GM10847 (cell line): ENCODE measurements around the gene HOXD8.

Experiments used
- POLR2A ChIP-seq: IDR thresholded peaks from 2 replicates; pipeline ENCODE4 v1.6.1; 2011; ENCODE audit not compliant: insufficient read length; ENCODE audit errors: extremely low read depth

HOXD8 gene

DNA sequence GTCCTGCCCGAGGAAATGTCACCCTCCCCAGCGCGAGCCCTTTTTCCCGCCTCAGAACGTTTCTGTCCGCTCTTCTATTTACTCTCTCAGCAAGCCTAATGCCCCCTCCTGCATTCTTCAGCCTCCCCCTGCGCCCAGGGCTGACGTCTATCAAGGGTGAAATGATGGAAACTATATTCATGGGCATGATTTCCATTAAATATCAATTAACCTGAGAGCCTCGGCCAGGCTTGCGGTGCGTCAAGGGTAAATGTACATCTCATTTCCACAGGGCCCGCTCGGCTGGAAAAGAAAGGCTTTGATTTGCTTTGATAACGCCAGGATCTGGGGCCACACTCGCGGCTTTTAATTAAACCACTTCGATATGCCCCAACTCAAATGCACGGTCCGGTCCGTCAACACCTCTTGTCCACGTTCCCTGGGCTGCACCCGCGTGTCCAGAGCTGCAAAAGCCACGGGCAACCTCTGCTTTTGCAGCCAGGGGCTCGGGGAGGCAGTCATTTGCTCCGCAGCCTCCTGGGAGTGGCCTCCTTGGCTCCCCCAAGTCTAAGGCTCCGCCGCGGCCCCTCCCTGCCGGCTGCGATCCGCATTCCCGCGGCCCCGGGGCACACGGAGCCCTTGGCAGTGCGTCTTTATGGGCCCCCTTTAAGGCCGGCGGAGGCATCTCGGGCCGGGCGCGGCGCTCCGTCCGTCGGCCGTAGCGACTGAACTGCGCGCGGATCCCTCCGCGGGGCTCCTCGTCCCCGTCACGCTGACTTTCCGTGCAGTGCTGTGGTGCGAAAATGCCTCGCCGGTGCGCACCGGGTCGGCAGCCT is at the start of gene HOXD8:
TSS of gene HOXD8 (plus strand) at position 724 of the 815 bp plus-strand sequence. CDS start 662 bp downstream, outside the sequence.
- no peak for TF ChIP-seq POLR2A

DNA sequence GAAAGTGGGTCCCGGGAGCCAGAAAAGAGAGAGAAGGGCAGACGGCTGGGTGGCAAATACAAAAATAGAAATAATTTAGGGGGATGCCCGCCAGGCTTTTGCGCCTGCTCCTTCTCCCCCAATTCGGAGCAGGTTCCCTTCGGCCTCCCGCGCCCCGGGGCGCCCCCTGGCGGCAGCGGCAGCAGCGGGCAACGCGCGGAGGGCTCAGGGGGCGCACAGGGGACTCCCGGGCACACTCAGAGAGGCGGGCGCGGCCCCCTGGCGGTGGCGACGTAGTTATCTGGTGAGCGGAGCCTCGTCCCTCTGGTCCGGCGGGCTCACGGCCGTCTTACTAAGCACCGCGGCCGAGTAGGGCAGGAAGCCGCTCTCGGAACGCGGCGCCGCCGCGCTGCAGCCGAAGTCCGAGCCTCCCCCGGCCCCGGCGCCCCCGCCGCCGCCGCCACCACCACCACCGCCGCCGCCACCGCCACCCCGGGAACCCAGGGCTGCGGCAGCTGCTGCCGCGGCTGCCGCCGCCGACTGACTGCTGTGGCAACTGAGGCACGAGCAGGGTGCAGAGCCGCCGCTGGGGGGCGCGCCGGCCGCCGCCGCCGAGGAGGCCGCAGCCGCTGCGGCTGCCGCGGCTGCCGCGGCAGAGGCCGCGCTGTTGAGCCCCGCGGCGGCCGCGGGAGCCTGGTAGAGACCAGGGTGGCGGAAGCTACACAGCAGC is 49.5 kb upstream of the HOXD8 start:
- TF ChIP-seq POLR2A: no peak

DNA sequence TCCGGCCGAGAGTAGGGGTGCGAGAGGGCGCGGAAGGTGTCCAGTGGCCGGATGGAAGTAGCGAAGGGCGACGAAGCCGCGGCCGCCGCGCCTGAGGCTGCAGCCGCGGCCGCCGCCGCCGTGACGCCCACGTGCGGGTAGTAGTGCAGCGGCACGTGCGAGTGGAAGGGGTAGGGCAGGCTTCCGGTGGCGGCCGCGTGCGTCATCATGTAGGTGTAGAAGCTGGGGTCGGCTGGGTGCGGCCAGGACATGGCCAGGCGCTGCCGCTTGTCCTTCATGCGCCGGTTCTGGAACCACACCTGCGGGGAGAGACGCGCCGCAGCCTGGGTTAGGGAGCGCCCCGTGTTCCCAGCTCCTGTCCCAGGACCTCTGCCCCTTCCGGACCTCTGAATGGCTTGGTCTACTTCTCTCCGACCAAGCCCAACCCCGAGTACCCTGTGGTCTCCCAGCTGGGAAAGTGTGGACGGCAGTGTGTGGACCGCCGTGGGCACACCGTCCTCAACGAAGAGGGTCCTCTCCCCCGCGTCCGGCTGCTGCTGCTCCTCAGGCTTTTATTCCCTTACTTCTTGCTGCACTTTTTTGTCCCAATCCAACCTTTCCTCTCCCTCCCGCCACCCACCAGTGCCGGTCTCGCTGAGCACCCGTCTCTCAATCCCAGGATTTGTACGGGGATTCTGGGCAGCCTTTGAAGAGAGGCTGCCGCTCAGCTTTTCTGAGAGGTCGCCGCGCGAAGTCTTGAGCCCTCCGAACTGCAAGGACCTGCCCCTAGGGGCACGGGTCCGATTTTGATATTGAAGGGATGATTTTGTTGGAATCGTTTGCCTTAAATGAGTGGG is 48.7 kb upstream of the HOXD8 start:
- TF ChIP-seq POLR2A: no peak

DNA sequence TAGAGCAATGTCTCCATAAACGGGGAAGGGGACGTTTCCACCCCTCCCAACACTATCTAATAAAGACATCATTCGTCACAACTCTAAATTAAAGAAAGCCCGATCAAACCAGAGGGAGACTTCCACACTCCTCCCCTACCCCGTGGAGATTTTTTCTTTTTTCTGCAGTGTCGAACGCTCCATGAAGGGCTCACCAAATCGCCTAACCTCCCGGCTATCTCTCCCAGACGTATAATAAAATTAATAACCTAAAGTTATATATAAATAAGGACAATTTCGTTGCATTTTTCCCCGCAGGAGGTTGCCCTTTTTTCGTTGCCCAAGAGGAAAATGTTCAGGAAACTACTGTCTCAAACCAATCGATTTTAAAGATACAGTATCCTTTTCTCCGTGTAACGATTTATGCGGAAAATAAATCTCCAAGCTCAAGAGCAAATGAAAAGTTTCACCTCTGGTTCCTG is 48.1 kb upstream of the HOXD8 start:
- TF ChIP-seq POLR2A: no peak

DNA sequence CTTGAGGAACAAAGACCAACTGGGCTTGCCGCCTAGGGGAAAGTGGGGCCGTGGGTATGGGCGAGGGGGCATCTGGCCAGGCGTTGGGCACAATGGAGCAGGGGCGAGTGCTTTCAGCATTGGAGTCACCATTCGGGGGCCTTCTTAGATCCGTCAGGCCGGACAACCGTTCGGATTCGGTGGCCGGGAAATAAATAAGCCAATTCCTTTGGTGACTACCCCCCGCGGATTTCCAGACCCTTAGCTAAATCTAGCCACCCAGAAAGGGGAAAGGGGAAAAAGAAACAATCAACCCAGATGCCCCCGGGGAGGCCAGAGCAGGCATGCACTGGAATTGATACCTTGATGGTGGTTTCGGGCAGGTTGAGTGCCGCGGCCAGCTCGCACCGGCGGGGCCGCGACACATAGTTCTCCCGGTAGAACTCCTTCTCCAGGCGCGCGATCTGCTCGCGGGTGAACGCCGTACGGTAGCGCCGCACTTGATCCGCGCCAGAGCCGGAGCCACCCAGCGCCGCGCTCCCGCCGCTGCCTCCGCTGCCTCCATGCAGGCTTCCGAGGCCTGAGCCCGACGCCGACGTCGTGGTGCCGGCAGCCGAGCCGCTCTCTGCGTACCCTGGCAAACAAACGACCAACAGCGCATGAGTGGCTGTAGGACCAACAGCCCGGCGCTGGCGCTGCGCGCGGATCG is 47.5 kb upstream of the HOXD8 start:
- no peak for TF ChIP-seq POLR2A

DNA sequence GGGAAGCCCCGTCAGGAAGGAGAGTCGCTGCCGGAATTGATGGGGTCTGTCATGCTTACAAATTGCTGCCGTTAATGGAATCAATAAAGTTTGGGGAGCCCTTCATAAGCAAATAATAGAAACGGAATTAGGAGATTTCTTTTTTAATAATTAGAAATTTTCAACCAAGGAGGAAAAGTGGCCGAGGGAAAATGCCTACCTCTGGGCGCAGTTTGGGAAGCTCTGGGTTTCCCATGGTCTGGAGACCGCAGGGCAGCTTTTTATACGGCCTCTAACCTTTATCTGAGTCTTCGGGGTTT is 47.0 kb upstream of the HOXD8 start:
- TF ChIP-seq POLR2A: no peak

DNA sequence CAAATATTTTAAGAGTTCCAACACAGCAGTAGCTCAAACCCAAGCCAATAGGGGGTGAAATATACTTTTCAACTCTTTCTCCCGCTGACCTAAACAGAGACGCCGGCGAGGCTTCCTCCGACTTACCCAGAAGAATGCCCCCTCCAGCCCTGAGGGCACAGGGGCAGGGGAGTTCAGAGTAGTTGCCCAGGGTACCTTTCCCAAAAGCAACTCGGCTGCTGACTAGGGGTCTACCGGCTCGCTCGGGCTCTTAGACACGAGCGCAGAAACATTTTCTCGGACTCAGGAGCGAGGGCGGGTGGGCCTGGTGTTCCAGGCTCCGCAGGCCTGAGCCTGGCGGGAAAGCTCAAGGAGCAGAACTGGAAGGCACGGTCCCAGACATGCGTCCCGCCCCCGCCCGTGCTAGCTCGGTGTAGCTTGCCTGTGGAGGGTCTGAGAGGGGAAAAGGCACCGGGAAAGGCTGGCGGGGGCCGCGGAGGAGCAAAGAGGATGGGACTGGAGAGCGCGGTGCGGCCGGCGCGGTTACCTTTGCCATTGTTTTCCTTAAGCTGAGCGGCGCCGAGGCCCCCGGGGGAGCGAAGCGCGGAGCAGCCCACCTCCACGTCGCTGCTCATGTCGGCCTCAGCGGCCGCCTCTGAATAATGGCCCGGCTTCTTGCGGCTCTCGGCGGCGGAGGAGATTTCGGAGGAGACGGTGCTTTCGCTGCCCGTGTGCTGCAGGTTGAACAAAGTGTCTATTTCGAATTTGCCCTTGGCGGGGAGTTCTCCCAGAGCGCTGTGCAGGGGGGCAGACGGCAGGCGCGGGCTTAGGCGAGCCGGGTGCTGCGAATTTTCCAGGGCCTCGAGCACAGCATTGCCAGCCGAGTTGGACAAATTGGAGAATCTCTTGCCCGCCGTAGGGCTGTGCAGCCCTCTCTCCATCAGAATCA is 46.4 kb upstream of the HOXD8 start:
- no peak for TF ChIP-seq POLR2A

DNA sequence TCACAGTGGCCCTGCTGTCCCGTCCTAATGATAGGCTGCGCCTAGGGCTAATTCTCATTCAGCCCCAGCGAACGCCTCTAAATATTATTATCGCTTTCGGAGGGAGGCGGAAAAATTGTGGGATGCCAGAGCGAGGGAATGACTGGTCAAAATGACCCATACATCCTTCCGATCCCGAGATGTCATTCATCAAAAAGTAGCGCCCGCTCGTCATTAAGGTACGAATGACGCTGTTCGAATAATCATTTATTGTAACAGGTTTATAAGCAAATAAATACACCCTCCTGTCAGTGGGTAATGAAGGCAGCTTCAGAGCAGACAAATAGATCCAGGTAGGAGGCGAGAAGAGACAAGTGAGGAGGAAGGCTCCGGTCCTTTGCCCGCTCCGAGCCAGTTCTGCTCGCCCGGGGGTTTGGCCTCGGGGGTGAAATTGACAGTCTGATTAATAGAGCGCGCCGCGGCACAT is 45.7 kb upstream of the HOXD8 start, which contains the start of gene EVX2:
TSS of gene EVX2 (minus strand) at position 167 of the 466 bp plus-strand sequence. CDS start 186 bp downstream, outside the sequence.
- TF ChIP-seq POLR2A: no peak

DNA sequence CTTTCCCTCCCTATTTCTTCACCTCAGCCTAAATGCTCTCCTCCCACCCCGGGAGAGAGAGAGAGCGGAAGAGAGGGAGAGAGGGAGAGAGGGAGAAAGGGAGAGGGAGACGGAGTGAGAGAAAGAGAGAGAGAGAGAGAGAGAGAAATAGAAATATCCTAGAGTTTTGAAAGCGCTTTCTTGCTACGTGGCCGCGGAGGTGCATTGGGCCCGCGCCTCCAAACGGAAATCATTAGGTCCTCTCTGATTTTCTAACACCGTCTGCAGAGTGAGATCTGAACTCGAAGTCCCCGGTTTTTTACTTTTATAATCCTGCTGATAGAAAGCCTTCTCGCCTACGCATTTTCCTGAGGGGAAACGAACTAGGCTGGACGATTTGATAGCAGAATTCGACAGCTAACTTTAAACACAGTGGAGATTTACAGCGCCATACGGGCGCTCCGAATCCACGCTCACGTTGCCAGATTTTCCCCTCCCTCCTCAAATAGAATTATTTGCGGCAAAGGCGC is 44.8 kb upstream of the HOXD8 start:
- no peak for TF ChIP-seq POLR2A

DNA sequence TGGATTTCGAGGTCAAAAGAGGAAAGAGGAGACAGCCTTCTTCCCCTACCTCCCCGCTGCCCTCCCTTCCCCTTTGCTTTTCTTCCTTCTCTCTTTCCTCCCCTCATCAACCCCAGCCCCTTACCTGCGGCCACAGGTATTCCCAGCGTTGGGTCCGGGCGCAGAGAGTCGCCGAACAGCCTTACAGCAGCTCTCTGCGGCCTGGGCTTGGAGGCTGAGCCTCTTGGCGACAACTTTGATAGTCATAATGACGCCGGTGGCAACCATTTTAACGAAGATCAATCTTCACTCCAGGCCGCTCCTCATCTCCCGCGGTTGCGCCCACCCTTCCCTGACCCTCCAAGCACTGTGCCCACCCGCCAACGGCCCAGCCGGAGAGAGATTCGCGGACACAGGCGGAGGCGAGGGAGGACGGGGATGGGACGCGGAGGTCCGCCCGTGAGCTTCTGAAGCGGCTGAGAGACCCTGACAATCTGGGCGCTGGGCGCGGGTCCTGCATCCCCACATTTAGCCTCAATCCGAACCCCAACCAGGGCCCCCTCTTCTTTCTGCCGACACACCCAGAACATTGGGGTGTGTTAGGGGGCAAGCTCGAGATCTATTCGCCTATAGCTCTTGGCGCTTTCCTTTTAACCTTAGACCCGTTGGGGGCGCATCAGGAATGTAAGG is 44.3 kb upstream of the HOXD8 start:
- TF ChIP-seq POLR2A: no peak

DNA sequence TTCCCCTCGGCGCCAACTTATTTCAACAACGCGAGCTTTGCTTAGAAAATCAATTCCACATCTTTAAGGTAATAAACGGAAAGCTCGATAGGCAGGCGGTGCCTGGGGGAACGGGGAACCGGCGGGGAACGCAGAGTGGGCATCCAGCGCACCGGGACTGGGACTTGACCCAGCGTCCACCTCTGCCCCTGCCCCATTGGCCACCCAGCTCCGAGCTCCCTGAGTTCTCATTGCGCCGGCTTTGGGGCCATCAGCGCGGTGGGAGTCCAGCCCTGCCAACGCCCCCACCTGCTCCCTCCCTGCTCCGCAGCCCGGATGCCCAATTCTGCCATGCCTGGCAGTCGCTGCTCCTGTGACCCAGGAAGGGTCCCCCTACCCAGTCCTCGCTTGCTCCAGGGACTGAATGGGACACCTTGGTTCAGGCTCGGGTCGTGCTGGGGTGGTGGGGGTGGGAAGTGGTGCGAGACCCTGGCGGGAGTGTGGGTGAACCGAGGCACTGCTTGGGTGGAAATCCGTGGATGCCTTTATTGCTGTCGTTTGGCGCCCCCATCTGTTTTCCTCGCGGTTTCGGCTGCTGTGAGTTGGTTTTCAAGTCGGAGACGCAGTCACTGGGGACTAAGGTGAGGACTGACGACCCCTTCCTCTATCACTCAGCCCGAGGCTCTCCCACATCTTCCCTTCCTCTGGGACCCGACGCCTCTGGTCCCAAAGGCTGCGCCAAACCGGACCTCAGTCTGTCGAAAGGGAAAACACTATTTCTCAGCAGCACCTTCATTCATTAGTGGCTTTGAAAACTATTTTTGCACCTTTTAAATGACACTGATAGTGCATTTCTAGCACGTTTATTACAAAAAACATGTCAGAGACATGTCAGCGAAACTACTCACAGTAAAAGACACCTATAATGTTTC is 43.4 kb upstream of the HOXD8 start:
- no peak for TF ChIP-seq POLR2A
